H1 (cell line): Measurements from ENCODE around the gene NAA16. TPM values are rescaled to one million over a fixed set of nuclear protein-coding genes. Genes with fewer than 3 reads are reported as not detected.

Experiments
- ASH2L ChIP-seq: fragments of 200-600, 300-600 bp; sonication (generic); IDR thresholded peaks from one replicate; pipeline ENCODE4 v1.7.1; 2017; ENCODE audit warnings: low read length
- ATF2 ChIP-seq: IDR thresholded peaks from 2 replicates; pipeline ENCODE4 v1.6.1; 2012; ENCODE audit warnings: low read length, inconsistent platforms
- BCL11A ChIP-seq, 2 experiments: IDR thresholded peaks; one replicate each; pipeline ENCODE4 v1.6.1; 2011; ENCODE audit warnings: low read depth in 2 of 2, low read length in 2 of 2, mild to moderate bottlenecking in 2 of 2
- CBX5 ChIP-seq: fragments of 300-800, 300-1000 bp; sonication (generic); IDR thresholded peaks from 2 replicates; pipeline ENCODE4 v1.7.1; 2016; ENCODE audit warnings: antibody characterized with exemption, low read length, low read depth
- CEBPB ChIP-seq: IDR thresholded peaks from 2 replicates; pipeline ENCODE4 v1.6.1; 2012; ENCODE audit warnings: low read depth, low read length
- CTBP2 ChIP-seq: IDR thresholded peaks from 2 replicates; pipeline ENCODE4 v1.7.0; 2011; ENCODE audit warnings: borderline replicate concordance, mild to moderate bottlenecking, moderate library complexity, mixed read lengths, low read length; ENCODE audit not compliant: insufficient read depth, insufficient read length
- E2F6 ChIP-seq: IDR thresholded peaks from 2 replicates; pipeline ENCODE4 v1.6.1; 2012; ENCODE audit warnings: inconsistent platforms
- EZH2 ChIP-seq: fragments of 200-600 bp; sonication (generic); IDR thresholded peaks from 2 replicates; pipeline ENCODE4 v1.7.1; 2012; ENCODE audit warnings: low read depth, mild to moderate bottlenecking, moderate library complexity, low read length, inconsistent platforms; ENCODE audit not compliant: severe bottlenecking
- GABPA ChIP-seq: IDR thresholded peaks from 2 replicates; pipeline ENCODE4 v1.6.1; 2011; ENCODE audit warnings: mild to moderate bottlenecking, low read length, moderate library complexity, borderline replicate concordance; ENCODE audit not compliant: insufficient read depth
- JUND ChIP-seq: IDR thresholded peaks from 2 replicates; pipeline ENCODE4 v1.6.1; 2011; ENCODE audit warnings: mild to moderate bottlenecking, improper control_type of control experiment, low read length
- KDM1A ChIP-seq: fragments of 200-600, 300-600 bp; sonication (generic); IDR thresholded peaks from 2 replicates; pipeline ENCODE4 v1.7.1; 2016; ENCODE audit warnings: mild to moderate bottlenecking, low read length, borderline replicate concordance
- MAX ChIP-seq: IDR thresholded peaks from 2 replicates; pipeline ENCODE4 v1.6.1; 2012; ENCODE audit warnings: inconsistent platforms
- NANOG ChIP-seq: IDR thresholded peaks from 2 replicates; pipeline ENCODE4 v1.6.1; 2011; ENCODE audit warnings: low read length, low read depth, mild to moderate bottlenecking, inconsistent platforms; ENCODE audit not compliant: insufficient read depth, poor library complexity, severe bottlenecking
- RBBP5 ChIP-seq: IDR thresholded peaks from 2 replicates; pipeline ENCODE4 v1.7.1; 2012; ENCODE audit warnings: low read depth, mild to moderate bottlenecking, inconsistent platforms, low read length, moderate library complexity, borderline replicate concordance
- SAP30 ChIP-seq: fragments of 300-600 bp; sonication (generic); IDR thresholded peaks from 2 replicates; pipeline ENCODE4 v1.7.1; 2012; ENCODE audit warnings: low read length, moderate library complexity, mild to moderate bottlenecking, inconsistent platforms; ENCODE audit not compliant: insufficient read depth, insufficient replicate concordance
- SP1 ChIP-seq: IDR thresholded peaks from 2 replicates; pipeline ENCODE4 v1.6.1; 2011; ENCODE audit warnings: low read depth, low read length
- SUZ12 ChIP-seq: fragments of 200-600 bp; sonication (generic); IDR thresholded peaks from 2 replicates; pipeline ENCODE4 v1.6.1; 2012; ENCODE audit warnings: mild to moderate bottlenecking, inconsistent platforms, low read length, moderate library complexity, mixed read lengths
- TAF1 ChIP-seq: IDR thresholded peaks from 2 replicates; pipeline ENCODE4 v1.6.1; 2011; ENCODE audit warnings: mild to moderate bottlenecking, low read depth, low read length
- TAF7 ChIP-seq: optimal IDR thresholded peaks from 2 replicates; pipeline ENCODE3; 2011; ENCODE audit warnings: low read depth, mild to moderate bottlenecking, inconsistent platforms, low read length, moderate library complexity, borderline replicate concordance
- ZNF274 ChIP-seq: IDR thresholded peaks from 2 replicates; pipeline ENCODE4 v1.7.0; 2012; ENCODE audit warnings: low read length, borderline replicate concordance; ENCODE audit errors: extremely low read depth
- polyA plus RNA-seq, 7 experiments: library from polyadenylated mRNA; depleted of rRNA in 3 of 7; stranded (reverse) in 5 of 7; unstranded in 2 of 7; fragments of >200 nt in 5 of 7; fragments of 200-250 nt in 2 of 7; gene quantifications; 1 replicate in 5 of 7; 2 replicates in 1 of 7; 4 replicates in 1 of 7; pipeline versions ENCODE4 v1.2.1 to v1.2.3, GENCODE V29; 2011 to 2013; ENCODE audit warnings: missing spikeins in 2 of 7, mixed read lengths in 2 of 7
- total RNA-seq: library from RNA; stranded (reverse); fragmentation: NEBNext Ultra II Directional; extraction: Animal tissue kit (Norgen Biotek cat#: 25700); gene quantifications from 2 replicates; pipeline ENCODE4 v1.2.1, GENCODE V29; 2021

Gene NAA16
- total and polyA plus RNA-seq, 2 of the 8 experiments (the other 6 are each of a cell fraction or from before 2014, with no cell fraction given) = 11.4 to 40.0 TPM

- no peak for TF ChIP-seq ATF2
- no peak for TF ChIP-seq SUZ12
- no peak for TF ChIP-seq ZNF274
- TF ChIP-seq SP1 = 0 out of 2 replicates have a peak, but pooled peaks have one; percentile 17
- no peak for TF ChIP-seq SAP30
- peak; percentile 66; the same call in 1 of the 2 replicates for TF ChIP-seq MAX
- TF ChIP-seq KDM1A = no peak
- no peak for TF ChIP-seq CEBPB
- TF ChIP-seq CTBP2 = no peak
- no peak for TF ChIP-seq NANOG
- no peak for TF ChIP-seq EZH2
- TF ChIP-seq GABPA = peak; percentile 98
- 0 out of 2 replicates have a peak, but pooled peaks have one; percentile 32 for TF ChIP-seq RBBP5
- peak; percentile 66; the same call in 1 of the 2 replicates for TF ChIP-seq TAF1
- TF ChIP-seq CBX5 = no peak
- TF ChIP-seq TAF7 = peak; percentile 30
- TF ChIP-seq ASH2L = peak; percentile 96
- TF ChIP-seq JUND = no peak
- TF ChIP-seq BCL11A (IDR thresholded peaks at IDR 0.05; ENCODE audit: low read depth in 2 of 2, low read length in 2 of 2) = no peak
- no peak for TF ChIP-seq E2F6
Measured at GRCh38 chr13:41263261-41263971, 47.7 kb upstream of the NAA16 start, which contains the start of gene MTRF1 (continued).
